ENCODE results near the gene ZNF324B. TPM values are rescaled to one million over a fixed set of nuclear protein-coding genes. Genes with fewer than 3 reads are reported as not detected.
A peak's percentile ranks its signal among the peaks of the same experiment; 100 is the strongest.

The ZNF324B gene
- total and polyA plus RNA-seq, 2 donors (not counting 1 experiment from before 2014, with no cell fraction given): 5.6 to 17.4 TPM

DNA sequence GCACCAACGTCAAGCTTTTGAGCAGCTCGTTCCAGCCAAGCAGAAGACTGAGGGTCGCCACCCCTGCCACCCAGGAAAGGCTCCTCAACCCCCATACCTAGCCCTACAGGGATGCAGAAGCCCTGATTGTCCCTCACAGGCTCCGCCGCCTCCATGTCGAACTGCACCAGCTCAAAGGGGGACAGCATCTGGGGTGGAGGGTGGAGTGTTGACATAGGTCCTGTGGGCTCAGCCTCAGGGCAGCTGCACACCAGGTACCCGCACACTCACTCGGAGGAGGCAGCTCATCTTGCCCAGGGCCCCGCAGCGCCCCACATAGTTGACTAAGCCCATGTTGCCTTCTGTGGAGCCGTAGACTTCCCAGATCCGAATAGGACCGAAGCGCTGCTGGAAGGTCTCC is 48.8 kb downstream of the ZNF324B start:
- POLR2A ChIA-PET: interaction anchor here (0.6 to 1.6 kb wide), 3 partner anchors 19 to 138 kb away, joined by 3 to 5 read pairs (median 5); partner anchors contain the start of genes ZBTB45 and ZNF497
- H3K27ac Mint-ChIP-seq: no peak overlapping the region
- DNase-seq: peak; percentile 25

More for the DNA sequence above, 48.8 kb downstream of the ZNF324B start:
- Histone ChIP-seq H3K36me3 (replicated peaks in 1 of 2; ENCODE audit: control extremely low read depth in 1 of 2, control insufficient read depth in 1 of 2, extremely low read depth in 1 of 2, insufficient read depth in 2 of 2, low read length in 1 of 2) (no peaks in the 10 kb centered on the region), H3K27me3 (replicated peaks in 1 of 4; ENCODE audit: control extremely low read depth in 1 of 4, control insufficient read depth in 3 of 4, insufficient read depth in 4 of 4, low read length in 3 of 4) (no peaks in the 10 kb centered on the region), H3K9me3 (ENCODE audit: control extremely low read depth in 1 of 3, control insufficient read depth in 2 of 3, insufficient read depth in 1 of 3, low read length in 2 of 3) (peaks cover 0 to 39% (median 0%) of the 10 kb centered on the region in 3 donors), H3K4me3 (ENCODE audit: control extremely low read depth in 1 of 5, extremely low read depth in 1 of 5, insufficient read depth in 1 of 5, low read depth in 2 of 5, low read length in 4 of 5) (no peak overlapping the region), H3K27ac (ENCODE audit: low read length in 2 of 2) (no peak overlapping the region), H3K79me2 (ENCODE audit: control insufficient read depth, insufficient read depth, low read length) (no peaks in the 10 kb centered on the region), H3K4me2 (replicated peaks; ENCODE audit: low read depth, low read length, poor library complexity, severe bottlenecking) (no peak overlapping the region), H3K9ac (ENCODE audit: low read length) (no peak overlapping the region), H2AFZ (ENCODE audit: insufficient read depth, low read depth, low read length, poor library complexity, severe bottlenecking) (peak overlapping the region; percentile 87), H3K4me1 (ENCODE audit: control insufficient read depth in 2 of 2, insufficient read depth in 2 of 2, low read length in 2 of 2) (peaks cover 9 to 20% of the 10 kb centered on the region in 2 donors), H4K20me1 (ENCODE audit: control insufficient read depth, insufficient read depth, low read length, poor library complexity, severe bottlenecking) (no peaks in the 10 kb centered on the region)
- TF ChIP-seq, protein P1, sequence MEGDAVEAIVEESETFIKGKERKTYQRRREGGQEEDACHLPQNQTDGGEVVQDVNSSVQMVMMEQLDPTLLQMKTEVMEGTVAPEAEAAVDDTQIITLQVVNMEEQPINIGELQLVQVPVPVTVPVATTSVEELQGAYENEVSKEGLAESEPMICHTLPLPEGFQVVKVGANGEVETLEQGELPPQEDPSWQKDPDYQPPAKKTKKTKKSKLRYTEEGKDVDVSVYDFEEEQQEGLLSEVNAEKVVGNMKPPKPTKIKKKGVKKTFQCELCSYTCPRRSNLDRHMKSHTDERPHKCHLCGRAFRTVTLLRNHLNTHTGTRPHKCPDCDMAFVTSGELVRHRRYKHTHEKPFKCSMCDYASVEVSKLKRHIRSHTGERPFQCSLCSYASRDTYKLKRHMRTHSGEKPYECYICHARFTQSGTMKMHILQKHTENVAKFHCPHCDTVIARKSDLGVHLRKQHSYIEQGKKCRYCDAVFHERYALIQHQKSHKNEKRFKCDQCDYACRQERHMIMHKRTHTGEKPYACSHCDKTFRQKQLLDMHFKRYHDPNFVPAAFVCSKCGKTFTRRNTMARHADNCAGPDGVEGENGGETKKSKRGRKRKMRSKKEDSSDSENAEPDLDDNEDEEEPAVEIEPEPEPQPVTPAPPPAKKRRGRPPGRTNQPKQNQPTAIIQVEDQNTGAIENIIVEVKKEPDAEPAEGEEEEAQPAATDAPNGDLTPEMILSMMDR (IDR thresholded peaks at IDR 0.05): no peak
- TF ChIP-seq EZH2 (IDR thresholded peaks at IDR 0.05; ENCODE audit: borderline replicate concordance, insufficient read depth, low read depth, low read length, poor library complexity, severe bottlenecking): no peak
- intact Hi-C loops (cut with micrococcal nuclease): no loop called here
- H3K9me3 Mint-ChIP-seq (ENCODE audit: insufficient read depth): peaks cover 2% of the 10 kb centered on the region
- ATAC-seq (ENCODE audit: low read depth): no peak
- H3K4me3 Mint-ChIP-seq: peak overlapping the region; percentile 91
- WGBS (ENCODE audit: insufficient coverage): 98% methylated on average over 14 of the region's 14 CpGs
- H3K4me1 Mint-ChIP-seq: peaks cover 19% of the 10 kb centered on the region
- H3K27me3 Mint-ChIP-seq: no peaks in the 10 kb centered on the region
- CTCF ChIA-PET: interaction anchor here (3.4 kb wide), 1 partner anchor 19 kb away, joined by 19 read pairs; the partner anchor contains the start of gene ZBTB45

Small RNA genes within 50 kb of the gene (small RNA-seq; reads per million reads assigned to genes)
- gene RN7SL693P (ENCODE audit: insufficient read length, low read depth, low replicate concordance) (not detected), gene RNU6-1337P (ENCODE audit: insufficient read length, low read depth, low replicate concordance) (not detected)

Other genes starting within 250 kb of the ZNF324B start
- gene ZNF544, start 222.7 kb upstream of the ZNF324B start, total RNA-seq: 65.7 and 75.2 TPM in 2 replicates
- gene ZNF544, start 222.7 kb upstream of the ZNF324B start, polyA plus RNA-seq: 37.1 and 41.4 TPM in 2 replicates
- 7.9 and 8.0 TPM in 2 replicates for gene ZNF8, start 172.7 kb upstream of the ZNF324B start, total RNA-seq
- 3.4 and 4.0 TPM in 2 replicates for gene ZNF8, start 172.7 kb upstream of the ZNF324B start, polyA plus RNA-seq
- gene ERVK3-1, start 146.2 kb upstream of the ZNF324B start, total RNA-seq: 79.0 and 80.2 TPM in 2 replicates
- gene ERVK3-1, start 146.2 kb upstream of the ZNF324B start, polyA plus RNA-seq: 80.7 and 113 TPM in 2 replicates
- 7.1 TPM in 2 replicates for gene ZSCAN22, start 124.6 kb upstream of the ZNF324B start, total RNA-seq
- gene ZSCAN22, start 124.6 kb upstream of the ZNF324B start, polyA plus RNA-seq: 2.2 and 2.8 TPM in 2 replicates
- 18.4 and 23.7 TPM in 2 replicates for gene A1BG, start 98.1 kb upstream of the ZNF324B start, total RNA-seq
- 28.4 and 52.6 TPM in 2 replicates for gene A1BG, start 98.1 kb upstream of the ZNF324B start, polyA plus RNA-seq
- gene ZNF497, start 88.9 kb upstream of the ZNF324B start, total RNA-seq: 2.7 and 4.4 TPM in 2 replicates
- gene ZNF497, start 88.9 kb upstream of the ZNF324B start, polyA plus RNA-seq: 1.6 and 1.9 TPM in 2 replicates
- gene ZNF837, start 70.6 kb upstream of the ZNF324B start, total RNA-seq: 3.1 and 4.2 TPM in 2 replicates
- gene ZNF837, start 70.6 kb upstream of the ZNF324B start, polyA plus RNA-seq: 3.0 and 4.9 TPM in 2 replicates
- 1,234 and 1,311 TPM in 2 replicates for gene RPS5, start 64.4 kb upstream of the ZNF324B start, total RNA-seq
- 3,725 and 4,330 TPM in 2 replicates for gene RPS5, start 64.4 kb upstream of the ZNF324B start, polyA plus RNA-seq
- 0.49 TPM in 1 of 2 replicates, not detected in the other for gene RNF225, start 56.0 kb upstream of the ZNF324B start, total RNA-seq
- not detected in 2 replicates for gene RNF225, start 56.0 kb upstream of the ZNF324B start, polyA plus RNA-seq
- 12.3 and 14.0 TPM in 2 replicates for gene ZNF584, start 43.0 kb upstream of the ZNF324B start, total RNA-seq
- gene ZNF584, start 43.0 kb upstream of the ZNF324B start, polyA plus RNA-seq: 1.5 and 3.0 TPM in 2 replicates
- gene ZNF132, start 11.5 kb upstream of the ZNF324B start, total RNA-seq: 14.7 and 15.2 TPM in 2 replicates
- gene ZNF132, start 11.5 kb upstream of the ZNF324B start, polyA plus RNA-seq: 0.72 and 1.6 TPM in 2 replicates
- 17.6 and 21.0 TPM in 2 replicates for gene ZNF324, start 15.5 kb downstream of the ZNF324B start, total RNA-seq
- 12.8 and 14.2 TPM in 2 replicates for gene ZNF324, start 15.5 kb downstream of the ZNF324B start, polyA plus RNA-seq
- 15.0 and 18.5 TPM in 2 replicates for gene ZNF446, start 24.7 kb downstream of the ZNF324B start, total RNA-seq
- 12.9 and 18.9 TPM in 2 replicates for gene ZNF446, start 24.7 kb downstream of the ZNF324B start, polyA plus RNA-seq
- 11.8 and 14.1 TPM in 2 replicates for gene SLC27A5, start 60.4 kb downstream of the ZNF324B start, total RNA-seq
- gene SLC27A5, start 60.4 kb downstream of the ZNF324B start, polyA plus RNA-seq: 6.9 and 8.9 TPM in 2 replicates
- 20.9 and 28.4 TPM in 2 replicates for gene ZBTB45, start 68.2 kb downstream of the ZNF324B start, total RNA-seq
- gene ZBTB45, start 68.2 kb downstream of the ZNF324B start, polyA plus RNA-seq: 11.4 and 12.6 TPM in 2 replicates
- 370 and 394 TPM in 2 replicates for gene TRIM28, start 92.4 kb downstream of the ZNF324B start, total RNA-seq
- 569 and 795 TPM in 2 replicates for gene TRIM28, start 92.4 kb downstream of the ZNF324B start, polyA plus RNA-seq
- 61.7 and 62.5 TPM in 2 replicates for gene CHMP2A, start 103.5 kb downstream of the ZNF324B start, total RNA-seq
- gene CHMP2A, start 103.5 kb downstream of the ZNF324B start, polyA plus RNA-seq: 97.5 and 138 TPM in 2 replicates
- gene UBE2M, start 107.0 kb downstream of the ZNF324B start, total RNA-seq: 57.2 and 66.1 TPM in 2 replicates
- 62.5 and 81.7 TPM in 2 replicates for gene UBE2M, start 107.0 kb downstream of the ZNF324B start, polyA plus RNA-seq
- 79.4 and 81.4 TPM in 2 replicates for gene MZF1, start 121.7 kb downstream of the ZNF324B start, total RNA-seq
- gene MZF1, start 121.7 kb downstream of the ZNF324B start, polyA plus RNA-seq: 92.4 and 95.8 TPM in 2 replicates

All from B cell (primary cell).